ENCODE results near the gene SRF.
A peak's percentile ranks its signal among the peaks of the same experiment; 100 is the strongest.

SRF gene

GRCh38 chr6:43147691-43148477, 23.2 kb upstream of the SRF start:
- no peak for TF ChIP-seq CTCF (IDR thresholded peaks at IDR 0.05; ENCODE audit: insufficient read depth, missing control alignments)
- FAIRE-seq (no peak), DNase-seq (ENCODE audit: insufficient read length, low spot score) (no peak)

GRCh38 chr6:43149265-43149664, 21.8 kb upstream of the SRF start:
- DNase-seq (ENCODE audit: insufficient read length, low spot score) = no peak
- FAIRE-seq = no peak
- no peak for TF ChIP-seq CTCF (IDR thresholded peaks at IDR 0.05; ENCODE audit: insufficient read depth, missing control alignments)

GRCh38 chr6:43150051-43150751, 20.9 kb upstream of the SRF start:
- no peak for DNase-seq (ENCODE audit: insufficient read length, low spot score)
- no peak for TF ChIP-seq CTCF (IDR thresholded peaks at IDR 0.05; ENCODE audit: insufficient read depth, missing control alignments)
- no peak for FAIRE-seq

GRCh38 chr6:43159599-43159998, 11.5 kb upstream of the SRF start:
- DNase-seq (ENCODE audit: insufficient read length, low spot score) = no peak

GRCh38 chr6:43163899-43164298, 7.2 kb upstream of the SRF start:
- DNase-seq (ENCODE audit: insufficient read length, low spot score) (no peak), FAIRE-seq (no peak)
- TF ChIP-seq CTCF (IDR thresholded peaks at IDR 0.05; ENCODE audit: insufficient read depth, missing control alignments) = no peak

More at GRCh38 chr6:43159599-43159998, 11.5 kb upstream of the SRF start:
- FAIRE-seq = no peak
- no peak for TF ChIP-seq CTCF (IDR thresholded peaks at IDR 0.05; ENCODE audit: insufficient read depth, missing control alignments)

- DNase-seq (ENCODE audit: insufficient read length, low spot score) (peak; percentile 43), FAIRE-seq (no peak)
- TF ChIP-seq CTCF (IDR thresholded peaks at IDR 0.05; ENCODE audit: insufficient read depth, missing control alignments) = no peak
Observed at GRCh38 chr6:43170417-43170930, 595 bp upstream of the SRF start.

- DNase-seq (ENCODE audit: insufficient read length, low spot score) = no peak
- TF ChIP-seq CTCF (IDR thresholded peaks at IDR 0.05; ENCODE audit: insufficient read depth, missing control alignments) = no peak
- FAIRE-seq = no peak
Observed at GRCh38 chr6:43171707-43172103, 636 bp downstream of the SRF start.
